OCI-LY7 (cell line): Measurements from ENCODE around the gene LRRN2. TPM values are rescaled to one million over a fixed set of nuclear protein-coding genes. Genes with fewer than 3 reads are reported as not detected.

Experiments used
- BruUV-seq: library from RNA; stranded (reverse); fragments of 400-500 nt; replicated peaks from 2 replicates; lab custom pipeline; 2021; lab: Mats Ljungman, UMichigan
- CTCF ChIA-PET: fragments of 300-600 bp; sonication (Branson Sonifier 250); formaldehyde crosslinking; loops from one replicate; lab custom pipeline; 2022; ENCODE audit warnings: antibody characterized with exemption; ENCODE audit not compliant: unreplicated experiment; lab: Charles Lee
- POLR2A ChIA-PET: fragments of 300-600 bp; sonication (Branson Sonifier 250); formaldehyde crosslinking; loops from one replicate; lab custom pipeline; 2022; ENCODE audit warnings: antibody characterized with exemption; lab: Charles Lee
- DNase-seq: peaks from one replicate; pipeline ENCODE4 v3.0.0-alpha.2; 2015; ENCODE audit warnings: low spot score
- H2AFZ ChIP-seq: fragments of 200-600 bp; sonication (generic), shearing (Covaris generic); 2 replicates; pipeline ENCODE4 v1.6.1; 2014; ENCODE audit warnings: mild to moderate bottlenecking, antibody characterized with exemption, low read length, moderate library complexity
- H3K27ac ChIP-seq: fragments of 200-600 bp; sonication (generic); 2 replicates; pipeline ENCODE4 v1.5.1; 2014; ENCODE audit warnings: mixed run types, low read depth, mild to moderate bottlenecking, moderate library complexity, low read length, inconsistent platforms; ENCODE audit not compliant: poor library complexity, severe bottlenecking
- H3K36me3 ChIP-seq: fragments of 200-600 bp; sonication (generic); 2 replicates; pipeline ENCODE4 v1.6.1; 2014; ENCODE audit warnings: mild to moderate bottlenecking, antibody characterized with exemption, low read length, moderate library complexity, mixed read lengths; ENCODE audit not compliant: insufficient read depth
- H3K4me1 ChIP-seq: fragments of 200-600 bp; sonication (generic); 2 replicates; pipeline ENCODE4 v1.5.1; 2014; ENCODE audit warnings: mild to moderate bottlenecking, low read length; ENCODE audit not compliant: insufficient read depth, poor library complexity, severe bottlenecking
- H3K4me2 ChIP-seq: fragments of 200-600 bp; sonication (generic); 2 replicates; pipeline ENCODE4 v1.6.1; 2014; ENCODE audit warnings: mild to moderate bottlenecking, low read length
- H3K4me3 ChIP-seq: fragments of 200-600 bp; sonication (generic); 2 replicates; pipeline ENCODE4 v1.5.1; 2014; ENCODE audit warnings: mild to moderate bottlenecking, low read depth, low read length; ENCODE audit not compliant: poor library complexity, severe bottlenecking
- H3K79me2 ChIP-seq: fragments of 200-600 bp; sonication (generic); 2 replicates; pipeline ENCODE4 v1.6.1; 2016; ENCODE audit warnings: low read depth, mild to moderate bottlenecking, low read length, moderate library complexity, mixed read lengths; ENCODE audit not compliant: insufficient read depth
- H3K9me2 ChIP-seq: fragments of 200-600 bp; sonication (generic); 2 replicates; pipeline ENCODE4 v1.6.1; 2016; ENCODE audit warnings: mild to moderate bottlenecking, low read length, mixed read lengths; ENCODE audit not compliant: insufficient read depth
- H3K9me3 ChIP-seq: fragments of 200-600 bp; sonication (generic); 2 replicates; pipeline ENCODE4 v1.6.1; 2014; ENCODE audit warnings: mild to moderate bottlenecking, mixed run types, low read length, mixed read lengths
- H4K20me1 ChIP-seq: fragments of 200-600 bp; sonication (generic); 2 replicates; pipeline ENCODE4 v1.6.1; 2014; ENCODE audit warnings: mild to moderate bottlenecking, antibody characterized with exemption, low read length, moderate library complexity, mixed read lengths; ENCODE audit not compliant: insufficient read depth
- CTCF ChIP-seq: fragments of 200-600 bp; sonication (generic); conservative IDR thresholded peaks from 2 replicates; pipeline ENCODE4 v1.5.1; 2014; ENCODE audit warnings: mild to moderate bottlenecking, antibody characterized with exemption, low read length, moderate library complexity, mixed read lengths
- EZH2phosphoT487 ChIP-seq: fragments of 200-600 bp; sonication (generic); IDR thresholded peaks from 2 replicates; pipeline ENCODE4 v1.6.1; 2018; ENCODE audit warnings: low read depth, borderline replicate concordance, mild to moderate bottlenecking, mixed run types, antibody characterized with exemption, low read length, moderate library complexity, mixed read lengths
- intact Hi-C: fragments of 100-400 bp; cut with micrococcal nuclease; formaldehyde crosslinking; loops from one replicate; pipeline ENCODE4 v1.10.0; 2022; ENCODE audit not compliant: unreplicated experiment
- total RNA-seq, 2 experiments: library from RNA; depleted of rRNA in 1 of 2; stranded (reverse); fragments of >200 nt in 1 of 2; shearing (Covaris generic) in 1 of 2; gene quantifications; 2 replicates each; pipeline ENCODE4 v1.2.3, GENCODE V29; 2014 to 2022

LRRN2 gene
- total RNA-seq, 2 experiments from 2014 or later = not detected

- Histone ChIP-seq H3K9me3 (no peaks in the 10 kb centered on the region), H3K4me2 (no peak overlapping the region), H3K36me3 (no peaks in the 10 kb centered on the region), H3K9me2 (no peaks in the 10 kb centered on the region), H3K79me2 (no peaks in the 10 kb centered on the region), H4K20me1 (no peaks in the 10 kb centered on the region), H3K27ac (no peak overlapping the region), H3K4me1 (no peaks in the 10 kb centered on the region), H2AFZ (no peak overlapping the region), H3K4me3 (no peak overlapping the region)
- no TSS peak for BruUV-seq
- TF ChIP-seq CTCF = peak; percentile 60
- TF ChIP-seq EZH2phosphoT487 = no peak
- ChIA-PET POLR2A (interaction anchor here (0.6 to 0.9 kb wide), 2 partner anchors 9 to 889 kb away, joined by 3 to 4 read pairs; no protein-coding TSS in a partner anchor), CTCF (interaction anchor here (0.6 kb wide), 2 partner anchors 323 to 694 kb away, joined by 3 read pairs; no protein-coding TSS in a partner anchor)
- intact Hi-C loops = loop anchor here (1.0 kb wide), 1 partner anchor 58 kb away; no protein-coding TSS in a partner anchor
- peak; percentile 57 for DNase-seq
Observed at GRCh38 chr1:204623894-204624361, 61.6 kb downstream of the LRRN2 start.

GRCh38 chr1:204623365-204623893, 62.1 kb downstream of the LRRN2 start:
- H3K27ac ChIP-seq = no peak overlapping the region
- TF ChIP-seq EZH2phosphoT487 = no peak
- TF ChIP-seq CTCF = no peak
- no TSS peak for BruUV-seq
- no peaks in the 10 kb centered on the region for H3K79me2 ChIP-seq
- no peaks in the 10 kb centered on the region for H3K9me2 ChIP-seq
- H4K20me1 ChIP-seq = no peaks in the 10 kb centered on the region
- H3K36me3 ChIP-seq = no peaks in the 10 kb centered on the region
- H3K4me2 ChIP-seq = no peak overlapping the region
- H3K9me3 ChIP-seq = no peaks in the 10 kb centered on the region
- intact Hi-C loops = loop anchor here (1.0 kb wide), 1 partner anchor 57 kb away; no protein-coding TSS in a partner anchor
- no peak overlapping the region for H2AFZ ChIP-seq
- POLR2A ChIA-PET = interaction anchor here (0.6 to 0.9 kb wide), 2 partner anchors 9 to 888 kb away, joined by 3 to 4 read pairs; no protein-coding TSS in a partner anchor
- no peaks in the 10 kb centered on the region for H3K4me1 ChIP-seq
- CTCF ChIA-PET = interaction anchor here (0.6 kb wide), 2 partner anchors 324 to 694 kb away, joined by 3 read pairs; no protein-coding TSS in a partner anchor
- H3K4me3 ChIP-seq = no peak overlapping the region
- DNase-seq = no peak

- Histone ChIP-seq H3K36me3 (no peaks in the 10 kb centered on the region), H3K27ac (no peak overlapping the region), H3K4me1 (no peaks in the 10 kb centered on the region), H3K79me2 (no peaks in the 10 kb centered on the region), H3K9me2 (no peaks in the 10 kb centered on the region), H4K20me1 (no peaks in the 10 kb centered on the region), H3K4me3 (no peak overlapping the region), H3K9me3 (no peaks in the 10 kb centered on the region), H3K4me2 (no peak overlapping the region), H2AFZ (no peak overlapping the region)
- no TSS peak for BruUV-seq
- intact Hi-C loops = no loop called here
- ChIA-PET POLR2A (interaction anchor here (0.7 to 1.1 kb wide), 3 partner anchors 15 to 173 kb away, joined by 3 read pairs; no protein-coding TSS in a partner anchor), CTCF (interaction anchor here (0.8 to 1.4 kb wide), 3 partner anchors 125 to 185 kb away, joined by 3 to 4 read pairs (median 3); no protein-coding TSS in a partner anchor)
- no peak for DNase-seq
- TF ChIP-seq CTCF (no peak), EZH2phosphoT487 (no peak)
Observed at GRCh38 chr1:204621996-204622395, 63.5 kb downstream of the LRRN2 start.
